Measurements from ENCODE around the gene GOLGA6L7.
"Not testable (repeated sequence)": the region's sequence is repeated elsewhere in the genome, so short reads cannot be mapped to it uniquely, and the experiment has no call there.

The GOLGA6L7 gene

DNA sequence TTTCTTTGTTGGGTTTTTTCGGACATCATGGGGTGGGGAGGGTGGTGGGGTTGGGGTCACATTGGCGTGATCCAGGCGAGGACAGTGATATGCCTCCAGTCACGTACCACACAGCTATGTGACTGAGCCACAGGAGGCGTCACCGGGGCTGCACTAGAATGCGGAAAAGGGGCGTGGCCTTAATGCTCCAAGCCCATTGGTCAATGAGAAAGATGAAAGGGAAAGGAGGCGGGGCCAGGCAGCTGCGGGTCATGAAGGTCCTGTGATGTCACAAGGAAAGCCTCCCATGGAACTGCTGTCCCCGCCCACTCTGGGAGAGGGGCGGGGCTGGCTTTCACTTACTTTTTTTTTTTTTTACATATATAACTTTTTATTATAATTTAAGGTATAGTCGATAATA, at the start of gene GOLGA6L7:
Gene GOLGA6L7, minus strand, starts transcription at position 124 of the 400 bp plus-strand sequence. Its CDS starts 95 bp downstream, at position 29.
- not testable (repeated sequence) for DNase-seq (ENCODE audit: extremely low read depth, low read depth)

DNA sequence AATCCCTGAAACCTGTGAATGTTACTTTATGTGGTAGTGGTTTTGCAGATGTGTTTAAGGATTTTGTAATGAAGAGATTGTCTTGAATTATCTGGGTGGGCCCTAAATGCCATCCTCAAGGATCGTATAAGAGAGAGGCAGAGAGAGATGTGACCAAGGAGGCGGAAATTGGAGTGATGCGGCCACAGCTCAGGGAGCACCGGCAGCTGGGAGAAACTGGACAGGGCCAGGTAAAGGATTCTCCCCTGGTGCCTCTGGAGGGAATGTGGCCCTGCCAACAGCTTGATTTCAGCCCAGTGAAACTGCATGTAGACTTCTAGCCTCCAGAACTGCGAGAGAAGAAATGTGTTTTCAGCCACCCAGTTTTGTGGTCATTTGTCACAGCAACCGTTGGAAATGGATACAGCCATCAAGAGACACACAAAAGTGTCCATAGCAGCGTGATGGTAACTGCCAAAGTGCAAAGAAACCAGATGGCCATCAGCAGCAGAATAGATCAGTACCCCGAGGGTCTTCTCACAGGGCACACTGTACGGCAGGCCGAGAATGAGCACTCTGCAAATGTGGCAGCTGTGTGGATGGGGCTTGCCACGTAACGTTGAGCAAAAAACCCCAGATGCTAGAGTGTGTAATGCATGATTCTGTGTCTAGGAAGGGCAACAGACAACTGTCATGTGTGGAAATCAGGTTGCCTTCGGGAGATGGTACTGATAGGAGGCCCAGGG, 49.6 kb upstream of the GOLGA6L7 start:
- no peak for DNase-seq (ENCODE audit: extremely low read depth, low read depth)
- TF ChIP-seq, protein P1, sequence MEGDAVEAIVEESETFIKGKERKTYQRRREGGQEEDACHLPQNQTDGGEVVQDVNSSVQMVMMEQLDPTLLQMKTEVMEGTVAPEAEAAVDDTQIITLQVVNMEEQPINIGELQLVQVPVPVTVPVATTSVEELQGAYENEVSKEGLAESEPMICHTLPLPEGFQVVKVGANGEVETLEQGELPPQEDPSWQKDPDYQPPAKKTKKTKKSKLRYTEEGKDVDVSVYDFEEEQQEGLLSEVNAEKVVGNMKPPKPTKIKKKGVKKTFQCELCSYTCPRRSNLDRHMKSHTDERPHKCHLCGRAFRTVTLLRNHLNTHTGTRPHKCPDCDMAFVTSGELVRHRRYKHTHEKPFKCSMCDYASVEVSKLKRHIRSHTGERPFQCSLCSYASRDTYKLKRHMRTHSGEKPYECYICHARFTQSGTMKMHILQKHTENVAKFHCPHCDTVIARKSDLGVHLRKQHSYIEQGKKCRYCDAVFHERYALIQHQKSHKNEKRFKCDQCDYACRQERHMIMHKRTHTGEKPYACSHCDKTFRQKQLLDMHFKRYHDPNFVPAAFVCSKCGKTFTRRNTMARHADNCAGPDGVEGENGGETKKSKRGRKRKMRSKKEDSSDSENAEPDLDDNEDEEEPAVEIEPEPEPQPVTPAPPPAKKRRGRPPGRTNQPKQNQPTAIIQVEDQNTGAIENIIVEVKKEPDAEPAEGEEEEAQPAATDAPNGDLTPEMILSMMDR (IDR thresholded peaks at IDR 0.05; ENCODE audit: low read depth, low read length), result no peak

DNA sequence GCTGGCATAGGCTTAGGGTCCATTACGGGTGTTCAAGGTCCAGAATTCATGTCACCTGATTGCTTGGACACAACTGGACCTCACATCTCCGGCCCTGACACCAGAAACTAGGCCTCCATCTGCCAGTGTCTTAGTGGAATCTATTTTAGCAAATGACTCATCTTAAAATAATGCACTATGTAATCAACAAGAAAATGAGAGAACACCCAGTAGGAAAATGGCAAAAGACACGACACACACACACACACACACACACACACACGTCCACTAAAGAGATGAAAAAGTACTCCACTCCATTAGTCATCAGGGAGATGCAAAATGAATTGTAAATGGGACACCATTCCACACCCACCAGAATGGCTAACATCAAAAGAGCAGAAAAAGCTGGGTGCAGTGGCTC, 48.5 kb upstream of the GOLGA6L7 start:
- peak; percentile 45 for DNase-seq (ENCODE audit: extremely low read depth, low read depth)

GRCh38 chr15:28895566-28895965, 47.1 kb upstream of the GOLGA6L7 start:
- no peak for DNase-seq (ENCODE audit: extremely low read depth, low read depth)
- TF ChIP-seq, protein P1 (IDR thresholded peaks at IDR 0.05; ENCODE audit: low read depth, low read length), result no peak

More for the DNA sequence above, 48.5 kb upstream of the GOLGA6L7 start:
- TF ChIP-seq, protein P1 (IDR thresholded peaks at IDR 0.05; ENCODE audit: low read depth, low read length), result no peak

GRCh38 chr15:28895146-28895545, 46.7 kb upstream of the GOLGA6L7 start:
- TF ChIP-seq, protein P1 (IDR thresholded peaks at IDR 0.05; ENCODE audit: low read depth, low read length), result no peak
- DNase-seq (ENCODE audit: extremely low read depth, low read depth), result no peak

GRCh38 chr15:28894631-28895030, 46.2 kb upstream of the GOLGA6L7 start:
- no peak for DNase-seq (ENCODE audit: extremely low read depth, low read depth)

DNA sequence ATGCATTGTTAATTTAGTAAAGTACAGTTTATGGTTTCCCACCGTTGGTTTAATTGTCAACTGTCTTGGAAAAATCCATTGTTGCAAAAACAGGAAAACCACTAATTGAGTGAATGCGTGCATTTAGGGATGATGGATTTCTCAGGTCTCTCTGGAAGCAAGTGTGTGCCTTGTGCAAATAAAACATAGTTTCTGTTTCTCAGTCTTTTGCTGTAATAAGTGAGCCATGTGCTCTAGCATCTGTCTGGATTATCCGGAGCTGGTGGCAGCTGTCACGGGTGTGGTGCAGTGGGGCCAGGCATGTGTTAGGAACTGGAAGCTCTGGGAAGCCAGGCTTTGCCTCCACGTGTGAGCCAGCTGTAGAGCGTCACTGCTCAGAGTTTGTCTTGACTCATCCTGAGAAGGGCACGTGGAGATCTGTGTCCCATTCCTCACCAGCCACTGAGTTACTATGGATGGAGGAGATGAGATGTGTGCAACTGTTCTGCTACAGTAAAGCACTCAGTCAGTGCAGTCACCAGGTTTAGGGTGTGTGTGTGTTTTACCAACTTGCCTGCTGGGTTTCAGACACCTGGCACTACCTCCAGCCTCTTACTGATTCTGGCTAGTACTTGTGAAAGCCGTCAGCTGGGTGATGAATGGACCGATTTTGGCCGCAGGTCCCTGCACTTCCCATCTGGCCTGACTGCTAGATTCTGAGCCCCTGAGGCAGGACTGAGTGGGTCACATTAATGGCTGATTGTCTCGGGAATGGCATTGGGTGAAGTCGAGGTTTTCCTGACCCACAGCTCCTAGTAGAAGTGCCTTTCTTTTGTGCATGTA, 44.6 kb upstream of the GOLGA6L7 start:
- TF ChIP-seq, protein P1 (IDR thresholded peaks at IDR 0.05; ENCODE audit: low read depth, low read length), result no peak
- DNase-seq (ENCODE audit: extremely low read depth, low read depth), result no peak

More at GRCh38 chr15:28894631-28895030, 46.2 kb upstream of the GOLGA6L7 start:
- TF ChIP-seq, protein P1 (IDR thresholded peaks at IDR 0.05; ENCODE audit: low read depth, low read length), result no peak

Data from AG09319 (cell line).